SKM-1 (cell line): ENCODE data around the gene MDM4.
"Not testable (repeated sequence)": the region's sequence is repeated elsewhere in the genome, so short reads cannot be mapped to it uniquely, and the experiment has no call there.

Experiments
- DNase-seq: peaks from one replicate; lab custom pipeline; 2025; ENCODE audit not compliant: unreplicated experiment; lab: John Stamatoyannopoulos, UW

Gene MDM4

DNA sequence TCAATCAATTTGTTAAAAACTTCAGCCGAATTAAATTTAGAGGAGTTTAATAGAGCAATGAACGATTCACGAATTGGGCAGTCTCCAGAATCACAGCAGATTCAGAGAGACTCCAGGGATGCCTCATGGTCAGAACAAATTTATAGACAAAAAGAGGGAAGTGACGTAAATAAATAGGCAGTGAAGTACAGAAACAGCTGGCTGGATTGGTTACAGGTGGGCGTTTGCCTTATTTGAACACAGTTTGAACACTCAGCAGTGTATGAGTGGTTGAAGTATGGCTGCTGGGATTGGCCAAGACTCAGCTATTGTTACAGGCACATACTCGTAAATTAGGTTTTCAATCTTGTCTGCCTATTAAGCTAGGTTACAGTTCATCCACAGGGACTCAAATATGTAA lies 43.8 kb downstream of the MDM4 start:
- not testable (repeated sequence) for DNase-seq

DNA sequence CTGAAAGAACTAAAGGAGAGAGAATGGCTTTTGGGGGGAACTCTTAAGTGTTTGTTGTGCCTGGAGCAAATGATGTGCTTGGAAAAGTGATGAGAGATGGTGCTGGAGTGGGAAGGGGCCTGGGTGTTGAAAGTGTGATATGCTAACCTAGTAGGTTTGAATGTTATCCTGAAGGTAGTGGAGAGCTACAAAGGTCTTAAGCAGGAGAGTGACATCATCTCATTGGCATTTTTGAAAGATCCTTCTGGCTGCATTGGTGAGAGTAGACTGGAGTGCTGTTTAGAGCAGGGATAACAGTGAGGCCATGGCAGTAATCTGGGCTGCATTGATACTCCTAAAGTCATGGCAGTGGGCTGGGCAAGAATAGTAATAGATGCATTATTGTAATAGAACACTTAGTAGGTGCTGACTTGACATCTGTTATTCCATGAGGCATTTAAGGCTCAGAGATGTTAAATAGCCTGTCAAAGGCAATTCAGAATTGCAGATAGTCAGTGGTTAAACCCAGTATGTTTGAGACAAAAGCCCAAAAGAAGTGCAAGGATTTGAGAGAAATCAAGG lies 44.5 kb downstream of the MDM4 start:
- no peak for DNase-seq

DNA sequence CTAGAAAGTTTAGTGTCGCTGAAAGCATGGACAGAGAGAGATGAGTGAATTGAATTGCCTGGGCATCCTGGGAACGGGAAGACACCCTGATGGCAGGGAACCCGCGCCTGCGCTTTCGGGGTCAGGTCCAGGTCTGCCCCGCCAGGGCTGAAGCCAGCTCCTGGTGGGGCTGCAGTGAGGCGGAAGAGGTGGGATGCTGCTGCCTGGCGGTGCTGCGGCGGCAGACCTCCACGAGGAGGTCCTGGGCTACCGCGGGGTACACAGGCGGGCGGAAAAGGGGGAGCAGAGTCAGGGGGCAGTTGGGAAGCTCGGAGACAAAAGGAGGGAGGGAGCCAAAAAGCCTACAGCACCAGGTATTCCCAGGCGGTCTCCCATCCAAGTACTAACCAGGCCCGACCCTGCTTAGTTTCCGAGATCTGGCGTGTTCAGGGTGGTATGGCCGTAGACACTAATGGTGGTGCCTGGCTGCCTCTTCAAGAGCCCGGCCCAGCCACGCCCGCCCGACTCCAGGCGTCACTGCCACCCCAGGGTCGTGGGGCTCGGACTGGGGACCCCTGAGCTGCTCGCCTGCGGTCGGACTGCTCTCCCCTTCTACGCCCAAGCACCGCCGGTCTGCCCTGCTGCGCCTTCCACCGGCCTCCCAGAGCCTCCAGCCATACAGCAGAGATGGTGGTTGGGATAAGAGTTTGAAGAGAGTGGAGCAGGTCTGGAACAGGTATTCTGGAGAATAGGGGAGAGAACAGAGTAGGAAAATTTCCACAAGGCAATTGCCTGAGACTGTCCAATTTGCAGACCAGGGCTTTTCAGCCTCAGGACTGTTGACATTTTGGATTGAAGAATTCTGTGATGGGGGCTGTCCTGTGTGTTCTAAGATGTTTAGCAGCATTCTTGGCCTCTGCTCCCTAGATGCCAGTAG lies 46.1 kb downstream of the MDM4 start:
- DNase-seq, result no peak

DNA sequence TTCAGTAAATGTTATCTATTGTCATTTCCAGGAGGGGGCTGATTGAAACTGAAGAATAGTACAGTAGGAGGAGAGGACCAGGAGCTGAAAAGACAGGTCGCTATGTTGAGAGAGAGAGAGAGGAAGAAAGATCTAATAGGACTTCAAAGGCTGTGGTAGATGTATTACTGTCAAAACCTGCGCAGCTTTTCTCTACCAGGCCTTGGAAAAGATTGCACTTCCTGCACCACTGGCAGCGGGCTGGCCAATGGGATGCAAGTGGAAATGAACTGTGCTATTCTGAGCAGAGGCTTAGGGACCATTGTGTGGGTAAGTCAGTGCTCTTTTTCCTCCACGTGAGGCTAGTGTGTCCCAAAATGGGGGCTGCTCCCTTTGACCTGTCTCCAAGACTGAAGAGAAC lies 47.1 kb downstream of the MDM4 start:
- no peak for DNase-seq

DNA sequence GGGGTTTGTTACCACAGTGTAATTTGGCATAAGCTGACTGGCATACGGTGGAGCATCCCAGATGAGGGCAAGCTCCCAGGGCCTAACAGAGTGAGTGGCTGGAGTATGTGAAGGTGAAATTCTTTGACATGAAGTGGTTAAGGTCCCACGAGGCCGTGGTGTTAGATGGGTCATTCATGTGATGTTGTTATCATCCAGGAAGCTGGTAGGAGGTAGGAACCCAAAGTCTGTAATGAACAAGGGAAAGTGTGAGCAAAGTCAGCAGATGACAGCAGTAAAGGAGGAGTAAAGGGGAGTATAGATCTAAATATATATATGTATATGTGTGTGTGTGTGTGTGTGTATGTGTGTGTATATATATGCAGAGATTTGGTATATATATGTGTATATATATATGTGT lies 47.6 kb downstream of the MDM4 start:
- DNase-seq, result no peak

DNA sequence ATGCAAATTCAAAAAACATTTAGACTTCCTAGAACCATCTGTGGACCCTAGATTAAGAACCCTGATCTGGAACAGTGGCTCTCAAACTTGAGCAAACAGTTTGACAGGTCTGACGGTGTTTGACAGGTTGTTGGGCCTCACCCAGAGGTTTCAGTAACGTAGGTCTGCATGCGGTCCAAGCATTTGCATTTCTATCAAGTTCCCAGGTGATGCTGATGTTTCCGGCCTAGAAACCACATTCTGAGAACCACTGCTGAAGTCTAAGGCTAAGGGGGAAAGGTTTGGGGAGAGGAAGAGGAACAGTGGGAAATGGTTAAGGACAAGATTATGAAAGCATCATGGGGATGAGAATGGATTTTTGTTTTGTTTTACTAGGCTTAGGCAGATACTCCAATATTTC lies 48.6 kb downstream of the MDM4 start:
- DNase-seq, result no peak

DNA sequence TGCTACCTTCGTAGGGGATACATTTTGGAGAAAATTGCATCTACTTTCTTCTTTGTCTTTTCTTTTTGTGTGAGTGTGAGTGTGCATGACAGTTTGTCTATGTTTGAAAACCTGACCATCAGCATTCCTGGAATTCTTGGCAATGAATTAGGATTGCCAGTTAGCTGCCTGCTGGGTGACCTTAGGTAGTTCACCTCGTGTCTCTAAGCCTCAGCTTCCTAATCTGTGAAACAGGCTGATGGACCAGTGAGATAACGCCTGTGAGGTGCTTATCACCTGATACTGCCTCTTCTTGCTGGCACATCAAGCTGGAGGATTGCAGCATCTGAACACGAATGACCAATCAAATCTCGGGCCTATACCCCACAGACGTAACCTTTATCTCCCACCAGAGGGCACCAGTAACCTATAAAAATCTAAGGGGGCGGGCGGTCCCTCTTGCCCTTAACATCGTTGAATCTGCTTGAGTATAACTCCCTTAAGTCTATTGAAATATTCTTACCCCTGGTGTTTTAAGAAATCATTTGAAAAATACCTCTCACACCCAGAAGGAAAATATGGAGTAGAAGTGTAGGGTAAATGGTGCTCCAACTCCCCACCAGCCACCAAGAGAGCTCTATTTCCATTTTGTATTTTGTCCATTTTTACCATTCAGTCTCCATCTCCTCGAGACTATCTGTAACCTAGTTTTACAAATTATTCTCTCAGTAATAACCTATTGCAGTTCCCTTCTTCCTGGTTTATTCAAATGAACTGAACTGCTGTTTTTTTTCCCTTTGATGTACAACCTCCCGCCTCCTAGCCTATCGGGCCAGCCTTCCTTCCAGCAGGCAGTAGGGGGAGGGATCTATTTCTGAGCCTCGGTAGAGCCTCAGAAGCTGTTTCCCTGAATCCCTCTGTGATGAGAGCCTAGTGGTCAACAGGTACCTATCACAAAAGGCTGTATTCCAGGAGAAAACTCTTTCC lies 49.7 kb downstream of the MDM4 start:
- peak; percentile 80 for DNase-seq

DNA sequence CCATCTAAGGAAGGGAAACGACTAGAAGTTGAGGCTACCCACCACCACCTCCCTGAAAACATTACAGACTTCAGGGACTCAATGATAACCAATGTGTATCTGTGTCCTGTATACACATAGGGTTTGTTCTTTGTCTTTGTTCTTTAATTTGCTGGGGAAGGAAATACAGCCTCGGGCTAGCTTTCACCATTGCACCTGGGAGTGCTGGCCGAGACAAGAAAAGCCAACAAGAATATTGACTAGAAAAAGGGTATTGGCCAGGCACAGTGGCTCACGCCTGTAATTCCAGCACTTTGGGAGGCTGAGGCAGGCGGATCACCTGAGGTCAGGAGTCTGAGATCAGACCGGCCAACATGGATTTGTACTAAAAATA lies 50.4 kb downstream of the MDM4 start:
- no peak for DNase-seq

DNA sequence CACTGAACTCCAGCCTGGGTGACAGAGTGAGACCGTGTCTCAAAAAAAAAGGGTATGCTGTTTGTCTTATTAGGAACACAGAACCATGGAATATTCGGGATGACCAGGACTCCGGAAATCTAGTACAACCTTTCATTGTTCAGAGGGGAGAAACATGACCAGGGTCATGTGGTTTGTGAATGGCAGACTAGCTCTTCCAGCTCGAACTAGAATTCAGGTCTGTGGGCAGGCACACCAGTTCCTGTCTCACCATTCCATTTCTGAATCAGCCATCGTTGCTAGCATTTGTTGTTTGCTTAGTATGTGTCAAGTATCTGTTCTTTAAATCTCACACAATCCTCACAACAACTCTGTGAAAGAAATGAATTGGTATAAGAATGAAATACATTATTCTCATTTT lies 50.9 kb downstream of the MDM4 start:
- no peak for DNase-seq

DNA sequence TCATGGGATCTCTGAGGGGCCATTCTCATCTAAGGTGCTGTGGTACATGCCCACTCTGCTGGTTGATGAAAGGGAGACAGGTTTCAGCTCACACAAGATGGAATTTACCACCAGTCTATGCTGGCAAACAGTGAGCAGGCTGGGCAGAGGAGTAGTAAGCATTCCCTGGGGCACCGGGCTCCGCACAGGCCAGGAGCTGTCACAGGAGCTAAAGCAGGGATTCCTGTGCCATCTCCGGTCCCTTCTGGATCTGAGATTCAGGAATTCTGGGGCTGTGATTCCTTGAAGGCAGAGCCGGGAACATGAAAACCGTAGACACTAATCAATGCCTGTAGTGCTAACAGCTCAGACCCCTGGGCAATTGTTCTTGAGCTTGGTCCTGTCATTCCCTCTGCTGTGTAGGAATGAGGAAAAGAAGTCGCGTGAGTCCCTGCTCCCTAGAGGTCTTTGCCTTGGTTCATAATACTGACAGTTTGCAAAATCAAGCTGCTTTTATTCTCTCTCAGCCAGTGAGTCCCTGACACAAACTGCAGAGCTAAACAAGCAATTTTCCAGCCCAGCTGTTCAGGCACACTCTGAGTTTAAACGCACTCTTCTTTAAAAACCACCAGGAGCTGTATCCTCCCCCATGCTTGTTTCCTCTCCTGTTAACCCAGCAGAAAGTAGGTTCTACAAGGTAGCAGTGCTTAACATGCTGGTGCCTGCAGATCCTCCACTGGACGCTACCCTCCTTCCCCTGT lies 52.5 kb downstream of the MDM4 start:
- DNase-seq, result no peak

DNA sequence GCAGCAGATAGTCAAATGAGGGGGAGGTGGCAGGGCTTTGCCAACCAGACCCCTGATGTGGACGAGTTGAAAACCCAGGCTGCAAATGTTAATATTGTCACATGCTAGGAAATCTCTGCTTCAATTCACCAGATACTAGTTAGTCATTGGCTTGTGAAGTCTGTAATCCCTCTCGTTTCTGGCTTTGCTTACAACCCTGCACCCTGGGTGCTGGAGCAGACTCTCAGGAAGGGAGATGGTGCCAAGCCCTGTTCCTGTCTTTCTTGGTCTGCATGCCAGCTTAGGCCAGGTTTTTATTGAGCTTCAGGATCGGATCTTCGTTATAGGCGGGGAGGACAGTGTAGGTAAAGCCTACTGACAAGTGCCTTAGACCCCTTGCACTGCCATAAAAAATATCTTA lies 53.3 kb downstream of the MDM4 start:
- no peak for DNase-seq

DNA sequence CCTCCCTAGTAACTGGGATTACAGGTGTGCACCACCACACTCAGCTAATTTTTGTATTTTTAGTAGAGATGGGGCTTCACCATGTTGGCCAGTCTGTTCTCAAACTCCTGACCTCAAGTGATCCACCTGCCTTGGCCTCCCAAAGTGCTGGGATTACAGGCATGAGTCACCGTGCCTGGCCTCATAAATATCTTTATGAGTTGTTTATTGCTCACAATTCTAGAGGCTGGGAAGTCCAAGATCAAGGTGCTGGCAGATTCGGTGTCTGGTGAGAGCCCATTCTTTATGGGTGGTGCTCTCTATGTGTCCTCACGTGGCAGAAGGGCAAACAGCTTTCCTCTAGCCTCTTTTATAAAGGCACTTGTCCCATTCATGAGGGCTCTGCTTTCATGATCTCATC lies 53.8 kb downstream of the MDM4 start:
- not testable (repeated sequence) for DNase-seq

DNA sequence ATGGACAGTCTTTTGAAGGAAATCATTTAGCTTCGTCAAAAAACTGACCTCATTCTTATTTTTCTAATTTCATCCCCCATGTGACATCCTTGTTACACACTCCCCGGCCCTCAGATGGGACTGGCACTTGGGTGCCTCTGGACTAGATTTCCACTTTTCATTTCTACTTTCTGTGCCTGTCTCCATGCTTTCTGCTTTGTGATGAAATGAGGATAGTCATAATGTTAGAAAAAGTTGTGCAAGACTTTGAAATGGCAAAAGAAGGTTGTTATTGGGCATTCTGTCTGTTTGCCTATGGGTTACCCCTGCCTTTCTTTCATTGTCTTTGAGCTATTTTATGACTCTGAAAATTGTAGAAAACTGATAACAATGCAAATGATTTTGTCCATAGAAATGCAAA lies 54.9 kb downstream of the MDM4 start:
- DNase-seq, result no peak

DNA sequence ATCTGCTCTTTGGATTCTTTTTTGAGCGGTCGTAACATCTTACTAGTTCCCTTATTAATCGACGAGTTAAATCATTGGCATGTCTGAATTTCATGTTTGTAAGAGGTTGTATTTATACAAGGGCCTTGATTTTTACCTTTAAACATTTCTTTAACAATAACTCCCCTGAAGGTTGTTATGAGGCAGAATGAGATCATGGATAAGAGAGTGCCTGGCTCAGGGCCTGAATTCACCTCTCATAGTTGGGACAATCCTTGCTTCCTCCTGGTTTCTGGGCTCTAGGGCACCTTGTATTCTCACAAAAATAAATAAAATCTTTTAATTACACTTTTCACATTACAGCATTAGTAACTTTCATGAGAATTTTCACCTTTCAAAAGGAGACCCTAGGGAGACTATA lies 55.4 kb downstream of the MDM4 start:
- DNase-seq, result no peak

DNA sequence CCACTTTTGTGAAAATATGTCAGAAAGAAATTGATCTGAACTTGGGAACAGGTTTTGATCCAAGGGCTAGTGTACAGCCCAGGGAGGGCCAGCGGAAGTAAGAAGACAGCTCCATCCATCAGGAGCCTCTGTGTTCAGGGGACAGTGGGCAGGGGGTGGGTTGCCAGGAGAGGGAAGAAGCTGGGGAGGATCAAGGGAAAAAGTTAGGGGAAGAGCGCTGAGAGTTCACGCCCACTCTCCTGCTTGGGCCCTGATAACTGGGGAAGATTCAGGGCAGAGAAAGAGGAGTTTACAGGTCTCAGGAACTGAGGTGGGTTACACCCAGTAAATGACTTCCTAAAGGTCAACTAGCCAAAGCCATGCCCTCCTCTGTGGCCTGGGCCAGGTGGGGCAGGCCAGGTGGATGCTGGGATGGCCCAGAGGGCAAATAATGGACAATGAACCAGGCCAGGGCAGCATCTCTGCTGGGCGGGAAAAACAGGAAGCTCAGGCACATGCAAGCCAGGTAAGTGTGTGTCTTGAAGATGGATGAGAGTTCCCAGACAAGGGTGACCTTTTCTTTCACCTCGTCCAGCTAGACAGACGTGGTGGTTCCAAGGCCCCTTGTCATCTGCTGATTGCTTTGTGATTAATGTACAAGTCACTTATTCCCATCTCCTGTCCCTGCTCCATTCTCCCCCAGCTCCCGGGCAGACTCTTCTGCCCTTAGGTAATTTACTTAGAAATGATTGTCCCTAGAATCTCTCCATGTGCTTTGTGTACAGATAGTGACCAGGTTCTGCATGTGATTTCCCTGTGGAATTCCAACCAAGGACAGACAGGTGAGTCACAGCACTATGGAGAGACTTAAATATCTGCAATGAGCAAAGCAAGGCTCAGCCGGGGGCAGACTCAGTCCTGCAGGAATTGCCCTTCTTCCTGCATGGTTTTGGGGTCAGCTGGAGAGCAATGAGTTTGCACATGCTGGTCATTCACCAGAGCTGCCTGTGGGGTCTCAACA lies 57.0 kb downstream of the MDM4 start:
- DNase-seq, result no peak

DNA sequence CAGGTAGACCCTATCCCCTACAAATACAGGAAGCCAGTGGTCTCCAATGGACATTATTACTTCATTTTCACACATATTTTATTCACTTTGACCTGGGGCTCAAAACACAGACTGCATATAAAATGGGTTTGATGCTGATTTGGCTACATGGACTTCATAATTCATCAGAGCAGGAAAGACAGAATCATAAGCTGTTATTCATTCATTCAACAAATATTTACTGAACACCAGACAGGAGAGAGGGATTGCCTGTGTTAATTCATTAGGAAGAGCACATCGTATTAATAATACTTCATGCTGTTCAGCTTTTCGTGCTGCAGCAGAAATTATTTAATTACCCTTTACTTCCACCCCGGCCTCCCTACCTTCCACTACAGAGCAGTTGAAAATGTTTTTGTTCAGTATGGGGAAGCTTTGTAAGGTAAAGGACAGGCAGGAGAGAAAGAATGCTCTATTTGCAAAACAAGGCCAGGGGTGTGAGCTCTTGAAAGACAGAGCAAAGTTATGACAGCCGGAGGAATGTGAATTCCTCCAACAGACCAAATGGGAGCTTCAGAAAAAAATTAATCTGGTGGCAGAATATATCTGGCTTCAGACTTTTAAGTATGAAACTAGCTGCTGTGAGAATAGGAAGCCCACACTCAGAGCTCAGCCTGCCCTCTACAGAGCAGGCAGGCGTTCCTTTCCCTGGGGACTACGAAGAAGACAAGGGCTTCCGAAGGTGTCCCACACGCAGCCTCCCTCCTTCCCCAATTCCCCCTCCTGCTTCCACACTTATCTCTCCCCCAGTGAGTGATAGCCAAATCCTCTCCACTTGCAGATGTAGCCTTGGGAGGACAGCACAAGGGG lies 58.0 kb downstream of the MDM4 start:
- DNase-seq, result no peak

DNA sequence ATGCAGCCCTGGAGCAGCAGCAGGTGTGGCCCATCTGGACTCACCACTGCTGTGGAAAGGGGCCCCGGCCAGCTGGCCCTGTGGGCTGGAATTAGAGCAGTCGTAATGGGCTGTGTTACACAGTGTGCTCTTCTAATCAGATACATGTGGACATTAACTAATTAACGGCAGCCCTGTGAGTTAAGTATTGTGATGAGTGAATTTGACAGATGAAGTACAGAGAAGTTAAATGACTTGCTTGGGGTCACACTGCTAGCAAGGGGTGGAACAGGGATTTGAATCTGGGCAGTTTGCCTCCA lies 58.6 kb downstream of the MDM4 start:
- no peak for DNase-seq

DNA sequence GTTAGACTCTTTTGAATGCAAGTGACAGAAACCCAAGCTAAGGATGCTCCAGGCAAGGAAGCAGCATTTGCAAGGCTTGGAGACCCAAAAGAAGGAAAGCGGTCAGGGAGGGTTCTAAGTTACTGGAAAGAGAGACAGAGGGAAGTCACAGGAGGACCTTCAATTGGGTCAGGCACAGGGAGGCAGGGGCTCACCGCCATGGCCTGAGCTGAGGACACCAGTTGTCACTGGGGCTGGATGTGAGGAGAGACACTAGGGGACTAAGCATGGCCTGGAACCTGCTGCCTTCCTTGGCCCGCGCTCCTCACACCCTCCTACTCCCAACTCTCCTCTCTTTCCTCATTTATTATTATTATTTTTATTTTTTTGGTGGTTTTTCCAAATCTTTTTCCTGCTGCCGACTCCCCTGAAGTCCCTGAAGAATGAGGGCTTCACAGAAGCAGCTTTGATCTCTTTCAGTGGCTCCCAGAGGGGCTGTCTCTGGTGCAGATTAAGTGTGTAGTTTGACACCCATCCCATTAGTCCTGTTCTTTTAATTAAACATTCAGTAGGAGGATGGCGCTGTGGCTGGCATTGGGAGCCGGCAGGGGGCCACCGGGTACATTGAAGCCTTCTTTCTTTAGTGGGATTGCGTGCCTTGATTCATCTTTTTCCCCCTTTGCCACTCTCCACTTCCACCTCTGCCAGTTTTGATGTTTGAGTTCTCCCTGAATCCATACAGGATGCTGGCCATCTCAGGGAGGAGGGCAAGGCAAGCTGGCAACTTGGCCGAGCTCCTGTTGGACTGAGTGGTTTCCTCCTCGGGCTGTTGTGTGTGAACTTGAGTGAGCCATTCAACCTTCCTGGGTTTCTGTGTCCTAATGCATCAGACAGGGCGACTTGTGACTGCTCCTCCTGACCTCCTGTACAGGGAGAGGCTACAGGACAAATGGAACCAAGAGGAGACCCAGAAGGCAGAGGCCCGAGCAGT lies 59.3 kb downstream of the MDM4 start:
- DNase-seq, result no peak
